Measurements from ENCODE around the gene FOXP1.

DNA sequence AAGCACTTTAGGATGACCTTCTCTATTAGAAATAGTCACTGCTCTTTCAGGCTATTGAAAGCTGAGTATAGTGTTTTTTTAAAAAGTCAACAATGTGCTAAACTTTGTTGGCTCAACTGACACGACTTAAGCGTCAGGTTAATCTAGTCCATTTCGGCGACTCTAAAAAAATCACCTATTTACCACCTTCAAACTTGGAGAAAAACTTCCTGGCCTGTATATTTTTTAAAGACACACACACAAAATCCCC, 517.8 kb downstream of the FOXP1 start:
- no peak for TF ChIP-seq EZH2 (IDR thresholded peaks at IDR 0.05; ENCODE audit: insufficient read depth, poor library complexity, severe bottlenecking)
- no peak for TF ChIP-seq EZH2phosphoT487 (IDR thresholded peaks at IDR 0.05; ENCODE audit: insufficient read depth, low read depth)
